T follicular helper cell (primary cell): ENCODE measurements around the gene POLN.
"Not testable (repeated sequence)": the region's sequence is repeated elsewhere in the genome, so short reads cannot be mapped to it uniquely, and the experiment has no call there.

Experiments used
- DNase-seq: peaks from one replicate; pipeline ENCODE4 v3.0.0-alpha.2; 2020; ENCODE audit warnings: low read depth

Gene POLN

GRCh38 chr4:2275546-2276251 lies 33.8 kb upstream of the POLN start:
- DNase-seq = no peak

- DNase-seq = not testable (repeated sequence)
Observed at GRCh38 chr4:2275044-2275397, 33.1 kb upstream of the POLN start.

DNA sequence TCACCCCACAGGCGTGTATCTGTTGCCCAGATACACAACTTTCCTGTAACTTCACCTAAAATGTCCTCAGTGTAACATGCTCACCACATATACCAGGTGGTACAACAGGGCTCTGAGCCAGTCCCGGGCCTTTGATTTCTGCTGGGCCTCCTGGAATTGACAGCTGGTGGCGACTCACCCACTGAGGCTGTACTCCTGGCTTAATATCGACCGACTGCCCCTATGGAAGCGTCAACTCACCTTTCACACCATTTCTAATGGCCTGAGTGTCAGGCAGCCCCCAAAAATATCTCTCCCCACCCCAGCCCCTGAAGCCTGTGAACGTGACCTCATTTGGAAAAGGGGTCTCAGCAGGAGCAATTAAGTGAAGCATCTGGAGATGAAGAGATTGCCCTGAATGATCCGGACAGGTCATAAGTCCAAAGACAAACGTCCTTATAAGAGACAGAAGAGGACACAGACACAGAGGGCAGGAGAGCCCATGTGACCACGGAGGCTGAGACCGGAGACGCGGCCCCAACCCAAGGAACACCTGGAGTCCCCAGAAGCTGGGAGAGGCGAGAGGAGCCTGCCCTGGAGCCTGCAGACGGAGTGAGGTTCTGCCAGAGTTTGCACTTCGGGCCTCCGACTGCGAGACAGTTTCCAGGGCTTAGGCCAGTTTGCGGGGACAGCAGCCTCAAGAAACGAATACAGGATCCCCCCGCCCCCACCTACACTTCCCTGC lies 32.6 kb upstream of the POLN start:
- DNase-seq = no peak

DNA sequence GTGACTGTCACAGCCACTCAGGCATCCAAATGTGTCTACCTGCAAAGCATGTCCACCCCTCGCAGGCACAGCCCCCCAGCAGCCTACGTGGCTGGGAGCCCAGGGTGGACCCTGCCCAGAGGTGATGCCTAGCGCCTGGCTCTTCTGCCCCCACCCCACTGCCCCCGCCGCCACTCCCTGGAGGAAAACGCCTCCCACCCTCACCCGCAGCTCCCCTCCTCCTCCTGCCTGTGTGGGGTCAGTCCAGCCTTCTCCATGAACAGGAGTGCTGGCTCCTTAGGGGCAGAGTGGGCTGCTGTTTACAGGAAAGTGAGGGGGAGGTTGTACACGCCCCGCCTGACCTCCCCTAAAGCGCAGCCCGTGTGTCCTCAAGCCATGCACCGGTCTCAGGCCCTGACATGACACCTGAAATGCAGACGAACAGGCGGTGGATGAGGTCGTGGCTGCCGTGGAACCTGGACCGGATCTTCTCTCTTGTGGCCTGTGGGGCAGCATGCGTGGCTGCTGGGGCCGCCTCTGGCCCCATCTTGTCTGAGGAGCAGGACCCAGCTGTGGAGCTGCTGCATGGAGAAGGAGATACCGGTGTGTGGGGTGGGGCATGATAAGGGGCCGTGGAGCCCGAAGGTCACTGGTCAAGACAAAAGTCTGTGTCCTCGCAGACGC lies 31.9 kb upstream of the POLN start:
- no peak for DNase-seq

- no peak for DNase-seq
Observed at GRCh38 chr4:2273221-2273620, 31.3 kb upstream of the POLN start.

DNA sequence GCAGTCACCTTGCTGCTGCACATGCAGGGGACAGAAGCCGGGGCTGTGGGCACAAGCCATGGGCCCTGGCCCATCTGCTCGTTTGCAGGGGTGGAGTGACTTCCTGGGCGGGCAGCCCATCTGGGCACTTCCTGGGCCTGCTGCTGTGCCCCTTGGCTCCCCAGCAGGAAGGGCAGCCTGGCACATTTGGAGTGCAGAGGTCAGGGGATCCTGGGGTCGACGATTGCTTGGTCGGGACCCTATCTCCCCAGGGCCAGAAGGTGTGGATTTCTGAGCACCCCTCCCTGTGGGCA lies 30.9 kb upstream of the POLN start:
- DNase-seq = no peak

DNA sequence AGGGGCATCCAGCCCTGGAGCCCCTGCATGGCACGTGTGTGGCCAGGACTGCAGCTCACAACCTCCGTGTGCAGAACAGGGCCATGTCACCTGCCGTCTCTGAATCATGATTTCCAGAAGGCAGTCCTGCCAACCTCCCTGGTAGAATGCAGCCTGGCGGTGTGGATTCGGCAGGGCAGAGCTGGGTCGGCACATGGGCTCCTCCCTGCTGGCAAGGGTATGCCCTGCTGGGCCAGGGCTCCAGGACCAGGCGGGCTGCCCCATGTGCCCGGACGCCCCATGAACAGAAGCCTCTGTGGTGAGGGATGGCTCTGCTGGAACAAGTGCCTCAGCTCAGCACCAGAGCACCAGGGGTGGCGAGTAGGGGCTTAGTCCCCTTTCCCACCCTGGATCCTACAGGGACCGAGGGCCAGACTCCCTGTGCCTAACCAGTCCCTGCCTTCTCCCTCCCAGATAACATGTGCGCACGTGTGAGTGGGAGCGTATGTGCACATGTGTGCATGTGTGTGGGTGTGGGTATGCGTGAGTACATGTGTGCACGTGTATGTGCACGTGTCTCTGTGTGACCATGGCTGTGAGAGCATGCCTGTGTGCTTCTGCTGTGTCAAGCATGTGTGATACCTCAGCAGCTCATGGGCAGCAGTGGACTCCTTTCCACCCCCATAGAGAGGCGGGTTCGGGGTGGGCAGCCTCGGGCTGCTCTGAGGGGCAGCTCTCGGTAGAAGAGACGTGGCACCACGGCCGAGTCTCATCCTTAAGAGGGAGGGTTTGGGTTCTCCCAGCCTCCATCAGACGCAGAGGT lies 30.3 kb upstream of the POLN start:
- DNase-seq = no peak

- no peak for DNase-seq
Observed at GRCh38 chr4:2271279-2272025, 29.5 kb upstream of the POLN start.

GRCh38 chr4:2270341-2271165 lies 28.6 kb upstream of the POLN start:
- DNase-seq = no peak

DNA sequence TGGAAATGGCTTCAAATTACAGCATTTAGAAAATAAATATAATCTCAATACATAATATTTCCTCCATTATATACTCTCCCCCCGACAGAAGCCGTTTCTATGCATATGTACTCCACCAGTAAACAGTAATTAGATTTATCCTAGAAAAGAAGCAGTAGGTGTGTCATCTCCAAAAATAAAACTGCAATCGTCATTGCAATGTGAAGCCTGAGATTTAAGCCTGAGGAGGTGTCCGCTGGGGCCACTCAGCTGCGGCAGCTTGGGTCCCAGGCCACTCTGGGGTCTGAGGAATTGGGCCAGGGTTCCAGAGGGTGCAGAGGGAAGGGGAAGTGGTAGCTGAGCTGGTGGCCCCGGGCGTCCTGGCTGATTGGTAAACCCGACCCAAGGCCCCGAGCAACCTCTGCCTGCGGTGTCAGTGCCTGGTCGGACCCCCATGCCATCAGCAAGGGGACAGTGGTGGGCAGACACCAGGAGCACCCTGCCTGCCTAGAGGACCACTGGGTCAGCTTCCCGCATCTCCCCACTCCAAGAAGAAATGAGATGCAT lies 27.8 kb upstream of the POLN start:
- DNase-seq = no peak

GRCh38 chr4:2269206-2269531 lies 27.2 kb upstream of the POLN start:
- DNase-seq = no peak

- DNase-seq = no peak
Observed at GRCh38 chr4:2268357-2269205, 26.7 kb upstream of the POLN start.

DNA sequence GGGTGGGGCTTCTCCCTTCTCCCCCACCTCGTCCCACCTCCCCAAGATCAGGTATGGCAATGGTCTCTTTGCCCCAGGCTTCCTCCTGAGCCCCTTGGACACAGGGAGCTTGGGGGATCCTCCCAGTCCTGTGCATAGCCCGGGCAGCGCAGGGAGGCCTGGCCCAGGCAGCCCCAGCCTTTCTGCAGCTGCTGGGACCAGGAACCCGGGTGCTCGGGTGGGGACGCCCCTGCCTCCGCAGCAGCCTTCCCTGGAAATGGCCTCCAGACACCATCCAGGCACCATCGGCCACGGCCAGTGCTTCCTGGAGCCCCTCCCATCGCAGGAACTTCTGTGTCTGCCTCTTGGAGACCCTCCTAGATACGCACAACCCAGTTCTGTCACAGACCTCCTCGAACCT lies 25.9 kb upstream of the POLN start:
- DNase-seq = no peak

DNA sequence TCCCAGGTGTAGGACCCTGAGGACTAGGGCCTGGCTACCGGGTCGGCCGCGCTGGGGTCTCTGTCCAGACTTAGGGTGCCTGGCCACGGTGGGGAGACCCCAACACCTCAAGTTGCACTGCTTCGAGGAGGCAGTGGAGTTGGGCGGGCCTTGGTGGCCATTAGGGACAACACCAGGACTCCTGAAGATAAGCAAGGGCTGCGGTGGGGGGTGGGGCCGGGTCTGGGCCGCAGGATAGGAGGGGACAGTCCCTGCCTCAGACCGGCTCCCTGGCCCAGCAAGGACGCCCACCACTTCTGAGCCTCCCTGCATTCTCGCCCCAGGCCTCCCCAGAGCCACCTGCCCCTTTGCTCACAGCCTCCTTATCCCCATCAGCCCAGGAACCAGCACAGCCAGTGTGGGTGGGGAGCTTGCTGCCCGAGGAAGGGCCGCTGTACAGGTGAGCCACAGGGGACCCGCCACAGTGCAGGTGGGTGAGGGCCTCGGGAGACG lies 25.4 kb upstream of the POLN start:
- no peak for DNase-seq

DNA sequence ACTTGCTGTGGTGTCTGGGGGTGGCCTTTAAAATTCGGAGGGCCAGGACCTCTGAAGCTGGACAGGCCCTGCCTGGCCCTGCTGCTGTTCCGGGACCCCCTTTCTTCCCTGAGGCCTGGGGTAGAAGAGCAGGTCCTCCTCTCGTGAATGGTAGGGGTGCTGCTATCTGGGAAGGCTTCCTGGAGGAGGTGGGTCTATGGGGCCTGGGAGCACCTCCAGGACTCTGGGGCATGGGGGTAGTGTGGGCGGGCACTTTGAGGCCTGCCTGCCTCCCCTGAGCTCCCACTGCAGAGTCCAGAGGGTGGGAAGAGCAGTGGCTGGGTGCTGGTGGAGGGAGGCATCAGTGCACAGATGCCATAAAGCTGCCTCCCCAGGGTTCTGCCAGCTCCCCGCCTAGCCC lies 24.9 kb upstream of the POLN start:
- DNase-seq = no peak

DNA sequence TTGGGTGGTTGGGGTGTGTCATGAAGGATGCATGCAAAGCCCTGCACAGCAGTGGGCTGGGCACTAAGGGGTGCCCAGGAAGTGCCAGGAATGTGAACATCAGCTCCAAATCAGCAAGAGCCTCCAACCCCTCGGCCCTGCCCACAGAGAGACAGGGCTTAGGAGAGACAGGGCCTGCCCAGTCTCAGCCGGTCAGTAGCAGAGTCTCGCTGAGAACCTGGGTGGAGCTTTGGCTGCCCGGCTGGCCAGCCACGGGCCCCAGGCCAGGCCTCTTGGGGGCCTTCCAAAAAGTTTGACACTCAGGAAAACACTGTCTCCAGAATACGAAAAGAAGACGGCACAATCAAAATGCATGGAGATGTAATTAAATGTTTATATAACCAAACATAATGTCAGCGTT lies 24.3 kb upstream of the POLN start:
- no peak for DNase-seq

DNA sequence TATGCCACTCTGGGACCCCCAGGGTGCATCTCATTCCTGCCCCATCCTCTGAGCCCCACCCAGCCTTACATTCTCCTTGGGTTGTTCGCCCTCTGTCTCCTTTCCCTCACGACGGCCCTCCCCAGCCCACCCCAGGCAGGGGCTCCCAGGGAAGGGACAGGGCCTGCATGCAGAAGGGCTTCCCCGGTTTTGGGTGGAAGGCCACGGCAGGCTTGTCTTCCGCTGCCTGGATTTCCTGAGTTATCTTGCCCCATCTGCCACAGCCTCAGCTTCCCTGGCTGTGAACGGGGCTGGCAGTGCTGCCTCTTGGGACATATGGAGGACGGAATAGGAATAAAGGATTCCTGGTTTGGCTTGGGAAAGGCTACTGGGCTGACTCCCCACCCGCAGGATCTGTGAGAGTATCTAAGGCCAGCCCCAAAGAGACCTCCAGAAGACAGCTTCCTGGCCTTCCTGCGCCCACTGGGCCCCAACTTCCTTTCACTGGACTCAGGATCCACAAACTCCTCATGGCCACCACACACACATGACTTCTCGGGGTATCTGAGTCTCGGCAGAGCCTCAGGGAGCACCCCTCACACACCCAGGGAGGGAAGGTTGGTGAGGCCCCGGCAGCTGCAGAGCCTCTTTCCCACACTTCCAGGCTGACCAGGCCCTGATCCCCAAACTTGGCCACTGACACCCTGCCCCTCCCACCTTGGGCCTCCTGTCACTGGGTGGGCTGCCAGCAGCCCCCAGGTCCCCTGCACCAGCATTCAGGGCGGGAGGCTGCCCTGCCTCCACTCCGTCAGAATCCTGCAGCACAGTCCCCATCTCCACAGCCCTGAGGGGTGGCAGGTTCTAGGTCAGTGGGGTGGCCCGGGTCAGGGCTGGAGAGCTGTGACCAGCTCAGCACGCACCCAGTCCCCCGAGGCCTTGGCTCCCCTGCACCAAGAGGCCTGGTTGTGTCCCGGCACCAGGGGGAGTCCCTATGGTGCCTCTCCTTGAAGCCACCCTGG lies 23.5 kb upstream of the POLN start:
- no peak for DNase-seq

- no peak for DNase-seq
Observed at GRCh38 chr4:2264481-2265041, 22.6 kb upstream of the POLN start.
